GM21717 (cell line): ENCODE data around the gene NINJ1.

Experiments used
- ATAC-seq: cut with Tn5 transposase; IDR thresholded peaks from one replicate; pipeline ENCODE4 v1.9.1; 2021; ENCODE audit warnings: mild to moderate bottlenecking, moderate library complexity; ENCODE audit not compliant: unreplicated experiment

The NINJ1 gene

GRCh38 chr9:93090091-93090655 lies 43.9 kb downstream of the NINJ1 start:
- no peak for ATAC-seq

GRCh38 chr9:93089481-93089991 lies 44.5 kb downstream of the NINJ1 start:
- no peak for ATAC-seq

- ATAC-seq = no peak
Measured at GRCh38 chr9:93089024-93089423, 45.0 kb downstream of the NINJ1 start.

- ATAC-seq = no peak
Measured at GRCh38 chr9:93088656-93089015, 45.4 kb downstream of the NINJ1 start.

- ATAC-seq = no peak
Measured at GRCh38 chr9:93087971-93088655, 45.9 kb downstream of the NINJ1 start.

- no peak for ATAC-seq
Measured at GRCh38 chr9:93086447-93087224, 47.4 kb downstream of the NINJ1 start.

DNA sequence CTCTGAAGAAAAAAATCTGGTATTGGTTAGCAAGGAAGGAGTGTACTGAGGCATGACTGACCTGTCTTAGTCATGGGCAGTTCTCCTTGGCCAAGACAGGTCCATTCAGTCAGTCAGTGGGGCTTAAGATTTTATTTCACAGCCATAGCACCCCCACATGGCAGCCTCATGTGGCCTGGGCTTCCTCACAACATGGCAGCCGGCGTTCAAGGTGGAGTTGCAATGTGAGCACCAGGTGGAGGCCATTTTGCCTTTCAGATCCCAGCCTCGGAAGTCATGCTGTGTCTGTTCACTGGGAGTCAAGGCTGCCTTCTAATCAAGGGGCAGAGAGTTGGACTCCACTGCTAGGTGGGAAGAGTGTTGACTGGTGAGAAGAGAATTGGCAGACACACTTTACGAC lies 48.4 kb downstream of the NINJ1 start:
- ATAC-seq = no peak

- ATAC-seq = no peak
Measured at GRCh38 chr9:93084471-93084881, 49.6 kb downstream of the NINJ1 start.

- ATAC-seq = no peak
Measured at GRCh38 chr9:93083592-93084470, 50.2 kb downstream of the NINJ1 start.

DNA sequence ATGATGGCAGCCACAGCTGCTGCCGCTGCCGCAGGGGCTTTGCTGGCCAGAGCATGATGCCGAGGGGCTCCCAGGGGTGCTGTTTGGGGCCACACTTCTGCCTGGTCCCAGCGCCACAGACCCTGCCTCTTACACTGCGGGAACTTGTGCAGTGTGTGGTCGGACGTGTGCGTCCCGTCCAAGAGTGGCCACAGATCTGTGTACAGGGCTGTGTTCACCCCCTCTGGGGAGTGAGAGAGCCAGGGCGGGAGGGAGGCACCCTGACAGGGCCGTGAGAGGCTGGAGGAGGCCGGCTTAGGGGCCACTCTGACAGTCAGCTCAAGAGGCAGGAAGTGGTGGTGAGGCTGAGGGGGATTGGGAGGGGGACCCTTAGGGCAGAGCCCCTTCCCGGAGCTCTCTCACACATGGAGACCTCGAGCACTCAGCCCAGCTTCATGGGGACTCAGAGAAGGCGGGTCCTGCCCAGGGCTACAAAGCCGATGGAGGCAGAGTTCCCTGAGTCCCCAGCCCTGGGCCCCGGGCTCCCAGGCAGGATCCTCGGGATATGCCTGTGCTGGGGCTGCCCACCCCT lies 51.1 kb downstream of the NINJ1 start:
- no peak for ATAC-seq

- ATAC-seq = no peak
Measured at GRCh38 chr9:93081931-93082330, 52.1 kb downstream of the NINJ1 start.

DNA sequence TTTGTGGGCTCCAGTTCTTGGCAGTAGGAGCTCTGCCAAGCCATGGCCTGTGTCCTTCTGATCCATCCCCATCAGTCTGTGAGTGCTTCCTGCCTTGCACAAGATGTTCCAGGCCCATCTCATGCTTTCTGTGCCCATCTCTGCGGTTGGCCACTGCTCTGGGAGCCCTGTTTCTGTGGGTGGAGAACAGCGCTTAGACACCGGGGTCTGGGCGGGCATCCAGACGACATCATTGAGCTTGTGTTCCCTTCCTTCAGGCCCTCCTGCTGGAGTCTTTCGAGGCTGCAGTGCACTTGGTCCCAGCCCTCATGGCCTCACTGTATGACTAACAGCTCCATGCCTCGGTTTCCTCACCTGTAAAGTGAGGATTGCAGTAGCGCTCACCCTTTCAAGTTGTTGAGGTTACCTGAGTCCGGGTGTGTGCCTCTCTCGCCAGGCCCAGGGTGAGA lies 52.9 kb downstream of the NINJ1 start:
- no peak for ATAC-seq

DNA sequence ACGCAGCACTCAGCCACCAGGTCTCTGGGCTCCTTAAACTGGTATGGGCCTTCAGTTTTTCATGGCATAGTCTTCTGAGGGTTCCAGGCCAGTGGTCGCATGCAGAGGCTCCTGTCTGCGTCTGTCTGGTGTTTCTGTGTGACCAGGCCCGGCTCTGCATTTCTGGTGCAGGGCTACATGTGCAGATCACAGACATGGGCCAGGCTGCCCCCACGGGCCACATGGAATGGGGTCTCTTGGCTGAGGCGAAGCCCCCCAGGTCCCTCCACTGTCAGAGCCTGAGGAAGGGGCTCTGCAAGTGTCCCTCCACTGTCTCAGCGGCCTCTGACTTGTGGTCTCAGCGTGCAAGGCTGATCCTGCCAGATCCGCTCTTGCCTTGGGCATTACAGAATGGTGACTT lies 53.6 kb downstream of the NINJ1 start:
- ATAC-seq = no peak

GRCh38 chr9:93079371-93079770 lies 54.7 kb downstream of the NINJ1 start:
- ATAC-seq = no peak

DNA sequence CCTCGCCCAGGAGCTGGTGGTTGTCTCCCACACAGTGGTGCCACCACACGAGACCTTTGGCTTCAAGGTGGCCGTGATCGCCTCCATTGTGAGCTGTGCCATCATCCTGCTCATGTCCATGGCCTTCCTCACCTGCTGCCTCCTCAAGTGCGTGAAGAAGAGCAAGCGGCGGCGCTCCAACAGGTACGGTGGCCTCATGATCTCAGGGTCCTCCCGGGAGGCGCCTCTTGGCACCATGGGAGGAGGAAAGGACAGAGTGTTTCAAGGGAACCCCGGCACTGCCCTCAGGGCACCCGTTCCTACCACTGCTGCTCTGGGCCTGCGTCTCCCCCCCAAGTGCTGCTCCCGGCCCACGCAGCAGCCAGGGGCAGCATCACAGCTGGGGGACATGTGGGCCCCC lies 56.2 kb downstream of the NINJ1 start:
- ATAC-seq = no peak

GRCh38 chr9:93077367-93077766 lies 56.7 kb downstream of the NINJ1 start:
- ATAC-seq = no peak

DNA sequence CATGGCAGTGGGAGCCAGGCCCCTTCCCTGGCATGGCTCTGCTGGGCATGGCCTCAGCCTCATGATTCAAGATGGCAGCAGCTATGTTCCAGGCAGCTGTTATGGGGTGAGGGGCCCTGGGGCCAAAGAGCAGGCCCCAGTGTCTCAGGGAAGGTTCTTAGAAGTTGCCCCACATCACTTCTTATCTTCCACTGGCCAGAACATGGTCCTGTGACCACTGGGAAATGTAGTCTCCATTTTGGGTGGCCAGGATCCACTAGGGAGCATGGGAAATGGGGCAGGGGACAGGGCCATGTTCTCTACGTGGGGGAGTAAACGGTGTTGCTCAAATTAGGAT lies 57.3 kb downstream of the NINJ1 start:
- no peak for ATAC-seq

GRCh38 chr9:93076101-93076791 lies 57.8 kb downstream of the NINJ1 start:
- ATAC-seq = no peak

GRCh38 chr9:93072383-93072795 lies 61.7 kb downstream of the NINJ1 start:
- no peak for ATAC-seq
